HepG2 (cell line): Measurements from ENCODE around the gene PSMD4. TPM values are rescaled to one million over a fixed set of nuclear protein-coding genes. Genes with fewer than 3 reads are reported as not detected.

Experiments
- ELF3 ChIP-seq: IDR thresholded peaks from 2 replicates; pipeline ENCODE4 v1.6.1; 2016; ENCODE audit warnings: missing genetic modification reagents, missing compliant biosample characterization
- JARID2 ChIP-seq: sonication (generic); formaldehyde crosslinking; IDR thresholded peaks from 2 replicates; pipeline ENCODE4 v1.8.1; 2023; ENCODE audit warnings: missing genetic modification reagents, inconsistent platforms; ENCODE audit not compliant: insufficient replicate concordance
- NFKB2 ChIP-seq: sonication (generic); formaldehyde crosslinking; IDR thresholded peaks from 2 replicates; pipeline ENCODE4 v1.4.0; 2020; ENCODE audit warnings: missing genetic modification reagents, borderline replicate concordance
- PBX3 ChIP-seq: sonication (generic); formaldehyde crosslinking; IDR thresholded peaks from 2 replicates; pipeline ENCODE4 v1.8.1; 2023; ENCODE audit warnings: missing genetic modification reagents, inconsistent platforms, borderline replicate concordance
- RFXANK ChIP-seq: IDR thresholded peaks from 2 replicates; pipeline ENCODE4 v1.6.1; 2016
- ZNF142 ChIP-seq: sonication (generic); formaldehyde crosslinking; IDR thresholded peaks from 2 replicates; pipeline ENCODE4 v1.4.0; 2020; ENCODE audit warnings: missing genetic modification reagents
- ZNF318 ChIP-seq: sonication (generic); formaldehyde crosslinking; IDR thresholded peaks from 2 replicates; pipeline ENCODE4 v1.4.0; 2020; ENCODE audit warnings: mild to moderate bottlenecking, missing genetic modification reagents
- ZNF557 ChIP-seq: sonication (generic); formaldehyde crosslinking; IDR thresholded peaks from 2 replicates; pipeline ENCODE4 v1.4.0; 2020; ENCODE audit warnings: missing genetic modification reagents
- ZNF574 ChIP-seq: sonication (generic); formaldehyde crosslinking; IDR thresholded peaks from 2 replicates; pipeline ENCODE4 v1.4.0; 2020; ENCODE audit warnings: missing genetic modification reagents
- polyA plus RNA-seq, 8 experiments: library from polyadenylated mRNA; depleted of rRNA in 3 of 8; stranded (reverse) in 7 of 8; unstranded in 1 of 8; fragments of >200 nt; fragmentation: Illumina TruSeq in 4 of 8; extraction: Trizol in 4 of 8; gene quantifications; 2 replicates each; pipeline versions ENCODE4 v1.2.1 to v1.2.3, GENCODE V29; 2011 to 2016; ENCODE audit warnings: low read depth in 4 of 8, missing spikeins in 1 of 8, mixed read lengths in 1 of 8; ENCODE audit not compliant: insufficient read depth in 1 of 8
- total RNA-seq, 5 experiments: library from RNA; depleted of rRNA; stranded (reverse); fragments of >200 nt; fragmentation: Illumina TruSeq; extraction: Trizol; gene quantifications; 2 replicates each; pipeline ENCODE4 v1.2.3, GENCODE V29; 2016; ENCODE audit warnings: low read depth in 1 of 5

Gene PSMD4
- total and polyA plus RNA-seq, 2 of the 13 experiments (the other 11 are each of a cell fraction or from before 2014, with no cell fraction given) = 194 to 243 TPM

- TF ChIP-seq ZNF574 (CRISPR knock-in tag) = peak; percentile 84
- peak; percentile 75 for TF ChIP-seq ELF3 (CRISPR knock-in tag)
- no peak for TF ChIP-seq ZNF318 (CRISPR knock-in tag)
- 0 out of 2 replicates have a peak, but pooled peaks have one; percentile 75 for TF ChIP-seq RFXANK
- no peak for TF ChIP-seq JARID2 (CRISPR knock-in tag)
- TF ChIP-seq PBX3 (CRISPR knock-in tag) = no peak
- no peak for TF ChIP-seq NFKB2 (CRISPR knock-in tag)
- no peak for TF ChIP-seq ZNF142
- TF ChIP-seq ZNF557 (CRISPR knock-in tag) = no peak
Measured at GRCh38 chr1:151254217-151255213, at the start of gene PSMD4 (continued).
